ENCODE results near the gene CYLD.

- TF ChIP-seq CTCF (IDR thresholded peaks at IDR 0.05) (no peak), POLR2A (IDR thresholded peaks at IDR 0.05) (no peak)
Observed at GRCh38 chr16:50737420-50737959, 4.4 kb upstream of the CYLD start.
